Measurements from ENCODE around the gene KAT8. TPM values are rescaled to one million over a fixed set of nuclear protein-coding genes. Genes with fewer than 3 reads are reported as not detected.

KAT8 gene
- 10 to 100 TPM; 25.7 to 57.2 (median 30.4) TPM for total RNA-seq

DNA sequence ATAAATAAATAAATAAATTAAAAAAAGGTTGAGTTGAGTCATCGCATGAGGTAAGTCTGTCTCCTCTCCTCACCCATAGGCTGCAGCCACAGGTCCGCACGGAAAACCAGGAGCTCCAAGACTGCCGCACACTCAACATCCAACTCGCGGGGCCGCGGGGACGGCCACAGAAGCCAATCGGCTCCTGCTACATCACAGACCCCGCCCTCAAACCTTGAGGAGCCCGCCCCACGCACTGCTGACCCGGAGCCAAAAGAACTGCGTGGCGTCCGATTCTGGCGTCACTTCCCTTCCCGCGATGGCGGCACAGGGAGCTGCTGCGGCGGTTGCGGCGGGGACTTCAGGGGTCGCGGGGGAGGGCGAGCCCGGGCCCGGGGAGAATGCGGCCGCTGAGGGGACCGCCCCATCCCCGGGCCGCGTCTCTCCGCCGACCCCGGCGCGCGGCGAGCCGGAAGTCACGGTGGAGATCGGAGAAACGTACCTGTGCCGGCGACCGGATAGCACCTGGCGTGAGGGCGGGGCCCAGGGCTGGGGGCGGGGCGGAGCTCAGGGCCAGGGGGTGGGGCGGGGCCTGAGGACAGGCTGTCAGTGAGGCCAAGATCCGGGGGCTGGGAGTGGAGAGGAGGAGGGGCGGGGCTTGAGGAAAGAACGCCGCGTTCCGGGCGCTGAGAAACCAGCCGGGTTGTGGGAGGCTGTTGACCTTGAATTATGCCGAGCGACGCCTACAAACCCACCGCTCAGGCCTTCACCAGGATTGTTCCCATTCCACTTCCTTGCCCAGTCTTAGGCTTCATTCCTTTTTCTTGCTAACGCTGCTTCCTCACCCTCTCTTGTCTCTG lies at the start of gene KAT8:
Gene KAT8, plus strand, starts transcription at position 281 of the 839 bp plus-strand sequence. Its CDS starts 18 bp downstream, at position 299.
- peak within 1 kb of the TSS; percentile 47 to 88 (median 71) for H3K4me3 ChIP-seq

DNA sequence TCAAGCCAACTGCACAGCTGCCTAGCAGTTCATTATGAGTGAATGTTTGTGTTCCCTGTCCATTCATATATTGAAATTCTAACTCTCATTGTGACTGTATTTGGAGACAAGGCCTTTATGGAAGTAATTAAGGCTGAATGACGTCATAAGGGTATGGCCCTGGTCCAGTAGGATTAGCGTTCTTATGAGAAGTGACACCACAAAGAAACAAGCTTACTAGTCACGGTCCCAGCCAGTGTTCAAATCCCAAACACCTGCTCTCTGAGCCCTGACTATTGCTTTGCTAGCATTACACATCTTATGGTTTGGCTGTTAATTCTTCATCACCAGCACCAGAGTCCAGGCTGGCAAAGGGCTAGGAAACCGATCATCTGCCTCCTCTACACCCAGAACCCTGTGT lies 45.6 kb upstream of the KAT8 start:
- TF ChIP-seq, protein P1, sequence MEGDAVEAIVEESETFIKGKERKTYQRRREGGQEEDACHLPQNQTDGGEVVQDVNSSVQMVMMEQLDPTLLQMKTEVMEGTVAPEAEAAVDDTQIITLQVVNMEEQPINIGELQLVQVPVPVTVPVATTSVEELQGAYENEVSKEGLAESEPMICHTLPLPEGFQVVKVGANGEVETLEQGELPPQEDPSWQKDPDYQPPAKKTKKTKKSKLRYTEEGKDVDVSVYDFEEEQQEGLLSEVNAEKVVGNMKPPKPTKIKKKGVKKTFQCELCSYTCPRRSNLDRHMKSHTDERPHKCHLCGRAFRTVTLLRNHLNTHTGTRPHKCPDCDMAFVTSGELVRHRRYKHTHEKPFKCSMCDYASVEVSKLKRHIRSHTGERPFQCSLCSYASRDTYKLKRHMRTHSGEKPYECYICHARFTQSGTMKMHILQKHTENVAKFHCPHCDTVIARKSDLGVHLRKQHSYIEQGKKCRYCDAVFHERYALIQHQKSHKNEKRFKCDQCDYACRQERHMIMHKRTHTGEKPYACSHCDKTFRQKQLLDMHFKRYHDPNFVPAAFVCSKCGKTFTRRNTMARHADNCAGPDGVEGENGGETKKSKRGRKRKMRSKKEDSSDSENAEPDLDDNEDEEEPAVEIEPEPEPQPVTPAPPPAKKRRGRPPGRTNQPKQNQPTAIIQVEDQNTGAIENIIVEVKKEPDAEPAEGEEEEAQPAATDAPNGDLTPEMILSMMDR (IDR thresholded peaks at IDR 0.05), result no peak
- TF ChIP-seq POLR2A (IDR thresholded peaks at IDR 0.05), result no peak
- Histone ChIP-seq H3K27ac (peak overlapping the region; percentile 95 to 99 (median 96)), H3K4me3 (peak overlapping the region in 1 of 4 donors; percentile 92), H3K27me3 (no peaks in the 10 kb centered on the region), H3K4me1 (peaks cover 15 to 48% (median 23%) of the 10 kb centered on the region in 3 donors), H3K36me3 (peaks cover 4 to 10% (median 6%) of the 10 kb centered on the region in 3 donors), H3K9me3 (no peaks in the 10 kb centered on the region)
- no peak for DNase-seq
- intact Hi-C loops (cut with DNase I), result no loop called here
- WGBS, 2 donors, result 12 to 24% methylated on average over 4 of the region's 4 CpGs

More for the DNA sequence above, at the start of gene KAT8:
- H3K9me3 ChIP-seq, result no peaks in the 10 kb centered on the region
- no peaks in the 10 kb centered on the region for H3K27me3 ChIP-seq
- intact Hi-C loops (cut with DNase I), result no loop called here
- peak; percentile 89 for DNase-seq
- WGBS, 2 donors, result 0% methylated on average over 16 to 30 of the region's 68 CpGs
- peaks cover 9 to 35% (median 25%) of the 10 kb centered on the region in 3 donors for H3K36me3 ChIP-seq
- peak within 1 kb of the TSS; percentile 90 to 99 (median 98) for H3K27ac ChIP-seq
- H3K4me1 ChIP-seq, result peaks cover 18 to 69% (median 25%) of the 10 kb centered on the region in 3 donors
- TF ChIP-seq, protein P1 (IDR thresholded peaks at IDR 0.05), result no peak
- peak in 3 of 4 donors; percentile 69 to 90 (median 89) for TF ChIP-seq POLR2A (IDR thresholded peaks at IDR 0.05)

DNA sequence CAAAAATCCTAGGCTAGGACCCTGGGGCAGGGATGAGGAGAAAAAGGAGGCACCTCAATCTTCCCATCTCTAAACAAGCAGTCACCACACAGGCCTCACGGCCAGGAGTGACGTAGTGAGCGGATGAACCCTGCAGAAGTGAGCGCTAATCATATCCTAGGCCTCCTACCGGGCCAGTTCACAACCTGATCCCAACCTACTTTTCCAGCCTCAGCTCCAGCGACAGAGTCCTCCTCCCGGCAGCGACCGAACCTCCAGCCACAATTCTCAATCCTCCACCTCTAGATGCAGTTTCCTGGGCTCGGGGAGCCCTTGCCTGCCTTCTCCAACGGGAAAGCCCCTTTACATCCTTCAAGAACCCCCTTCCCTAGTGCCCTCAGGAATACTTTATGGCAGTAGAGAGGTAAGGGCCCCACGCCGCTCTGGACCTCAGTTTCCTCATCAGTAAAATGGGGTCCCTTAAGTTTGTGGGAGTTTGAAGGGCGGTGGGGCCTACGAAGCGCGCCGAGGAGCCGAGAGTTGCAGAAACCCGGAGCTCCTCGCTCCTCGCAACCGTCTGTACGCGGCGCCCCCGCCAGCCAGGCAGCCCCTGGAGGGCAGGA lies 44.8 kb upstream of the KAT8 start:
- peaks cover 12 to 17% (median 12%) of the 10 kb centered on the region in 3 donors for H3K36me3 ChIP-seq
- peaks cover 15 to 48% (median 23%) of the 10 kb centered on the region in 3 donors for H3K4me1 ChIP-seq
- H3K9me3 ChIP-seq, result no peaks in the 10 kb centered on the region
- H3K27ac ChIP-seq, result peak overlapping the region; percentile 95 to 99 (median 96)
- WGBS, 2 donors, result 0 to 5% methylated on average over 3 to 11 of the region's 27 CpGs
- peak overlapping the region; percentile 92 to 97 (median 96) for H3K4me3 ChIP-seq
- intact Hi-C loops (cut with DNase I), result no loop called here
- TF ChIP-seq POLR2A (IDR thresholded peaks at IDR 0.05), result no peak
- TF ChIP-seq, protein P1 (IDR thresholded peaks at IDR 0.05), result peak in 1 of 6 experiments; percentile 12
- no peaks in the 10 kb centered on the region for H3K27me3 ChIP-seq
- no peak for DNase-seq

DNA sequence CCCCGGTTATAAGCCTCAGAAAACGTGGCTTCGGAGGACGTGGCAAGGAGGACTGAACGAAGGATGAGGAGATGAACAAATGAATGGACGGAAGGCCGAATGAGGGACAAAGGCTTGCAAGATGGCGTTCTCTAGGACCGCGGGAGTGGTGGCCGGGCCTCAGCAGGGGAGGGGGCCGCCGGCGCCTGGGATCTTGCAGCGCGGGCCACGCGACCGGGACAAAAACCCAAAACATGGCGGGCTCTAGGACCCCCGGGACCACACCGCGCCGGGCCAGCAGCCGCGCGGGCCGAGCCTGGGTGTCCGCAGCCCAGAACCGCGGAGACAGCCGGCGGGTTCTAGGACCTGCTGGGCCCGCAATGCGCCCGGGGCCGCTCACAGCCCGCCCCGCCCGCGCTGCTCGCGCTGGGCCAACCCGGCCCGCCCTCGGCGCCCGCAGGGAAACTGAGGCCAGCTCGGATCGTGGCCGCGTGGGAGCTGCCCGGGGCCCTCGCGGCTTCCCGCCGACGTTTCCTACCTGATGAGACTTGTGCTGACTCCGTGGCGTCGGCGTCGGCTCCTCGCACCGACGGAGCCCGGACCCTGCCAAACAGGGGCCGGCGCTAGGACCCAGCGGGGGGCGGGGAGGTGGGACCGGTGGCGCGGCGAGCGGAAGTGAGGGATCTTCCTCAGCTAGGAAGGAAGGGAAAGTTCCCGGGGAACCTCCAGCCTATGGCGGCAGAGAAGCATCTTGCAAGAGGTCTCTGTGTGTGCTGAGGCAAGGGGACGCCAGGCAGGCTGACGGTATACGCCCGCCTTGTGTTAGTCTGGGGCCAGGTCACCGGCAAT lies 44.1 kb upstream of the KAT8 start:
- 0% methylated on average over 11 of the region's 83 CpGs for WGBS, 2 donors
- H3K36me3 ChIP-seq, result peaks cover 18 to 25% (median 19%) of the 10 kb centered on the region in 3 donors
- H3K4me3 ChIP-seq, result peak overlapping the region; percentile 92 to 97 (median 96)
- peaks cover 15 to 48% (median 23%) of the 10 kb centered on the region in 3 donors for H3K4me1 ChIP-seq
- peak; percentile 55 for DNase-seq
- H3K27me3 ChIP-seq, result no peaks in the 10 kb centered on the region
- intact Hi-C loops (cut with DNase I), result no loop called here
- TF ChIP-seq, protein P1 (IDR thresholded peaks at IDR 0.05), result peak in 1 of 6 experiments; percentile 25
- TF ChIP-seq POLR2A (IDR thresholded peaks at IDR 0.05), result no peak
- no peaks in the 10 kb centered on the region for H3K9me3 ChIP-seq
- peak overlapping the region; percentile 95 to 99 (median 96) for H3K27ac ChIP-seq
